PFSK-1 (cell line): ENCODE results near the gene PLEKHA6.

Experiments
- FOXP2 ChIP-seq: optimal IDR thresholded peaks from 2 replicates; pipeline ENCODE3; 2011; ENCODE audit warnings: borderline replicate concordance, control low read depth, inconsistent platforms; ENCODE audit not compliant: insufficient read depth; ENCODE audit errors: extremely low read length, extremely low read depth
- POLR2AphosphoS5 ChIP-seq: IDR thresholded peaks from 2 replicates; pipeline ENCODE4 v1.6.1; 2012; ENCODE audit warnings: low read depth, mild to moderate bottlenecking, control low read depth, low read length, moderate library complexity
- REST ChIP-seq, 2 experiments: IDR thresholded peaks; 2 replicates each; pipeline versions ENCODE4 v1.6.1 to v1.8.0; 2011 to 2012; ENCODE audit warnings: low read depth in 2 of 2, low read length in 2 of 2, control low read depth in 1 of 2, inconsistent platforms in 1 of 2, mild to moderate bottlenecking in 1 of 2, moderate library complexity in 1 of 2; ENCODE audit not compliant: insufficient read depth in 1 of 2
- SIN3A ChIP-seq: IDR thresholded peaks from 2 replicates; pipeline ENCODE4 v1.6.1; 2012; ENCODE audit warnings: mild to moderate bottlenecking, low read length, moderate library complexity, borderline replicate concordance; ENCODE audit not compliant: insufficient read depth
- TAF1 ChIP-seq: IDR thresholded peaks from 2 replicates; pipeline ENCODE4 v1.6.1; 2012; ENCODE audit warnings: low read length, control low read depth, borderline replicate concordance; ENCODE audit not compliant: insufficient read depth

- TF ChIP-seq SIN3A (no peak), TAF1 (no peak), POLR2AphosphoS5 (no peak), FOXP2 (no peak), REST (IDR thresholded peaks at IDR 0.05; ENCODE audit: insufficient read depth in 1 of 2, low read depth in 2 of 2, low read length in 2 of 2) (no peak)
Measured at GRCh38 chr1:204293605-204294337, 66.0 kb downstream of the PLEKHA6 start.
